Epithelial cell of prostate (primary cell): ENCODE data around the gene ADM2.
"Not testable (repeated sequence)": the region's sequence is repeated elsewhere in the genome, so short reads cannot be mapped to it uniquely, and the experiment has no call there.

ENCODE experiments used
- DNase-seq: peaks from one replicate; pipeline ENCODE4 v3.0.0-alpha.2; 2011; ENCODE audit warnings: low read depth, low spot score
- H3K27ac ChIP-seq: fragments of 450-650 bp; 2 replicates; pipeline ENCODE4 v1.5.1; 2017; ENCODE audit warnings: mild to moderate bottlenecking

Gene ADM2

DNA sequence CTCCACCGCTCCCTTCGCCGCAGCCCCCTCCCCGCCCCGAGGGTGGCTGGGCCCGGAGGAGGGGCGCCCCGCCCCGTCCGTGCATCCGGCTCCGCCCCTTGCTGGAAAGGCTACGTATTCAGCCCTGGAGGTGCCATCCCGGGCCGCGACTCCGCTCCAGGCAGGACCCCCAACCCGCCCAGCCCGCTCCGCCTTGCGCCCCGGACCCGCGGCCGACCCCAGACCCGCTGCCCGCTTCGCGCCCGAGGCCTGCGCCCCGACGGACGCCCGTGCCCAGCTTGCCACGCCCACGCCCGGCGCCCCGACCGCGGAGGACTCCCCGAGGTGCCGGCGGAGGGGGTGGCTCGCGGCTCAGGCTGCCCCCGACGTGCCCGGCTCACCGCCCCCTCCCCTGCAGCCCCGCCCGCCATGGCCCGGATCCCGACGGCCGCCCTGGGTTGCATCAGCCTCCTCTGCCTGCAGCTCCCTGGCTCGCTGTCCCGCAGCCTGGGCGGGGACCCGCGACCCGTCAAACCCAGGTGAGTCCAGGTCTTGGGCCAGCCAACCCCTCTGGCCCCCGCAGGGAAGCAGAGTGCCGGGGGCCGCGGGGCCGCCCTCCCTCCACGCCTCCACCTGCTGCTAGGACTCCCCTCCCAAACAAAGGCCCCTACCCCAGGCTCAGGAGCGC is at the start of gene ADM2:
Gene ADM2, plus strand, starts transcription at position 104 of the 667 bp plus-strand sequence. Its CDS starts 305 bp downstream, at position 409.
- DNase-seq: no peak
- peak within 1 kb of the TSS; percentile 59 for H3K27ac ChIP-seq

DNA sequence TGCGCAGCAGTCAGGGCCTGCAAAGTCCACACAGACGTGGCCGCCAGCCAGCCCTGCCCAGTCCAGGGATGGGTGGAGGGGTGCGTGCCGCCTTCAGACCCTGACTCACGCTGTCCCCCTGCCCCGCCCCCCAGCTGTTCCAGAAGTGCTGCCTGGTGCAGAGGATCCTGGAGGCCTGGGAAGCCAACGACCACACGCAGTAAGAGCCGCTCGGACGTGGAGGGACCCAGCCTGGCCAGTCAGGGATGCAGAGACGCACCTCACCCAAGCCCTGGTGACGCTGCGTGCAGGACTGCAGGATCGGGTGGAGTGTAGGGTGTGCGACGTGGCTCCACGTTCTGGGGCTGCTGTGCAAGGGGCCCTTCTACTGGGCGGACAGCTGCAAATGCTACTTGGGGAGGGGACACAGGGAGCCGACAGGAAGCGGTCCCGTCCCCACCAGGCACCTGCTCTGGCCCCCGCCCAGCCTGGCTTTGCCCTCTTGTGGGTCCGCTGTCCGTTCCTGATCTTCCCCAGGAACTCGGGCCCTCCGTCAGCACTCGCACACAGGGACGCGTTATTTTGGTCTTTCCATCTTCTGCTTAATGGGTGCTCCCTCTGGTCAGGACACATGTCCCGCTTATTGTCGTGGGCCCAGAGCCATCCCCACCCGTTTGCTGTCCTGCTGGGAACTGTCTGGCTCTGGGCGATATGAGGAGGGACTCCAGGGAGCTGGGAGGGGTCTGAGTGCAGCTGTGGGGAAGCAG is 49.0 kb upstream of the ADM2 start:
- DNase-seq: no peak
- H3K27ac ChIP-seq: no peak overlapping the region

DNA sequence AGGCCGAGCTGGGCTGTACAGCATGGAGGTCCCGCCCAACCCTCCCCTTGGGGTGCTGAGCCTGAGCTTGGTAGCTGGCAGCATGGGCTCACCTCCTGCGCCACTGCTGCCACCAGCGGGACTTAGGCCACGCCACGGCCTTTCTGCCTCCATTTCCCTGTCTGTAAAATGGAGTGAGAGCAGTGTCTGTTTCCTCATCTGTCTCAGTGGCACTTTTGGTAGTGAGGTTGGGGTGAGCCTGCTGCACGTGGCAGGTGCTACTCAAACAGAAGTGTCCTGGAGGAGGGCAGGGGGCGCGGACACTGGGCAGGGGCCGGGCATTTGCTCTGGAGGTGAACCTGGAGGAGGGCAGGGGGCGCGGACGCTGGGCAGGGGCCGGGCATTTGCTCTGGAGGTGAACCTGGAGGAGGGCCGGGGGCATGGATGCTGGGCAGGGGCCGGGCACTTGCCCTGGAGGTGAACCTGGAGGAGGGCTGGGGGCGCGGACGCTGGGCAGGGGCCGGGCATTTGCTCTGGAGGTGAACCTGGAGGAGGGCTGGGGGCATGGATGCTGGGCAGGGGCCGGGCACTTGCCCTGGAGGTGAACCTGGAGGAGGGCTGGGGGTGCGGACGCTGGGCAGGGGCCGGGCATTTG is 48.3 kb upstream of the ADM2 start:
- H3K27ac ChIP-seq, DNase-seq: not testable (repeated sequence)

GRCh38 chr22:50434849-50435248 is 46.5 kb upstream of the ADM2 start:
- H3K27ac ChIP-seq: peak overlapping the region; percentile 28
- DNase-seq: no peak

DNA sequence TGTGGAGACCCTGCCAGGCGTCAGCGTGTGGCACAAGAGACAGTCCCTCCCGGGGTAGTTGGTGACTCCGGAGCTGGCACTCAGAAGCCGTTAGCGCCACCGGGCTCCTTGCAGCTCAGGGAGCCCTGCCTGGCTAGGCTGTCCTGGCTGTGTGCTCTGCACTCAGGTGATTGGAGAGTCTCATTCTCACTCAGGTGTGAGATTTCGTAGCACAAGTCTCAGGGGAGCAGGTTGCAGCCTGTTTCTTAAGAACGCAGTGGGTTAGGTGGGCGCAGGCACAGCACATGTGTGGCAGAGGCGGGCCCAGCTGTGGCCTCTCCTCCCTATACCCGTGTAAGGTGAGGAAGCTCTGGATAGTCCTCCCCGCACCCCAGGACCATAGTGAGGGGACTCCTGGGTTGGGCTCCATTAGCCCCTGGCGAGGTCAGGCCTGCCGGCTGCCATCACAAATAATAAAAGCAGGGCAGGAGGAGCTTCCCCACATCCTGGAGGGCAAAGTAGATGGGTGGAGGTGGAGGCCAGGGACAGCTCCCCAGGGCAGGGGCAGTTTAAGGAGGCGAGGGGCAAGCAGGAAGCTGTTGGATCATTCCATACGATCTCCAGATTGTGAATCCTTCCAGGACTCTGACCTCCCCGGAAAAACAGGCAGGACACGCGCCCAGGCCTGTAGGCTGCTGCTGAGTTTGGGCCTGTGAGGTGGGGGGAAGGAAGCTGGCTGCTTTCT is 45.9 kb upstream of the ADM2 start:
- H3K27ac ChIP-seq: peak overlapping the region; percentile 28

DNA sequence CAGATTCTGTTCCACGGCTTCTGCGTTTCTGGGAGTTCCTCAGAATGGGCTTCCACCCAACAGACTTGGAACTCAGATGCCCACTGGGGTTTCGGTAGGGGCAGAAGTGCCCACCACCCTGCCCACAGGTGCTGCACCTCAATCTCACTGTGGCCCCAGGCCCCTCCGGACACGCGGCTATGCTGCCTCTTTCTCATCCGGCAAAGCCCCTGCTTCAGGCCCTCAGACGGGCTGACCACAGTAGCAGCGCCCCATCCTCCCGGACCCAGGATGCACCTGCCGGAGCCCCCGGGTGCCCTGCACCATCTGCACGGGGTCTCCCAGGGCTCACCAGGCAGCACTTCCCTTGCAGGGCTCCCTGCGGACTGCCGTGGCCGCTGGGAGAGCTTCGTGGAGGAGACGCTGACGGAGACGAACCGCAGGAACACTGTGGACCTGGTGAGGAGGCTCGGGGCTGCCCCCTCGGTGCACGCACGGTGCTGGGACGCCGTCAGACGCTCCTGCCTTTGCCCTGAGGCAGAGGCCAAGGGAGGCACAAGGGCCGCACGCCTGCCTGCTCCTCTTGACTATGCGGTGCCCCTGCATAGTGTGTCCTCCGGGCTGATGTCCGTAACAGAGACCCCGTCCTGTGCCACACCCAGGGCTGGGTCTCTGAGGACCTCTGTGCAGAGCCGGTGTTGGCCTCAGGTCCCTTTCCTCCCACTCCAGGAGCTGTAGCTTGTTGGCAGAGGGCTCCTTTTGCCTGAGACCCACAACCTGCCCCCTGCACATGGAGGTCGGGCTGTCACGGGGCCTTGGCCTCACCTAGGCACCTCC is 45.1 kb upstream of the ADM2 start:
- no peak for DNase-seq

More for the DNA sequence above, 45.9 kb upstream of the ADM2 start:
- no peak for DNase-seq

DNA sequence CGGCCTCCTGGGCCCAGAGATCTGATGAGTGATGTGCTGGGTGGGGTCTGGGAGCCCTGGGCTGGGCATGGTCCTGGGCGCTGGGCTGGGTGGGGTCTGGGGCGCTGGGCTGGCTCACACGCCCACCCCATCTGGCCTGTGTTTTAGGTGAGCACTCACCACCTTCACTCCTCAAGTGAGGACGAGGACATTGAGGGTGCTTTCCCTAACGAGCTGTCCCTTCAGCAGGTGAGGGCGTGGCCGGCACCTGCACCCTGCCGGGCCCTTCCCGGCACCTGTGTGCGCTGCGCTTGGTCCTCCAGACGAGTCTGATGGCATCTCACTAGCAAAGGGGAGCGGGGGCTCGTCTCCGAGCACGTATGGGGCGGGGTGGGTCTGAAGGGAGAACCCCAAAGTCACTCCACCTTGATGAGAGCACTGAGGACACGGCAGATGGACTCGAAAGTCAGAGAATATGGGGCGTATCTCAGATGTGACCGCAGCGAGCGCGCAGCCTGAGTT is 44.5 kb upstream of the ADM2 start:
- DNase-seq: no peak
- no peak overlapping the region for H3K27ac ChIP-seq

More for the DNA sequence above, 45.1 kb upstream of the ADM2 start:
- peak overlapping the region; percentile 28 for H3K27ac ChIP-seq

DNA sequence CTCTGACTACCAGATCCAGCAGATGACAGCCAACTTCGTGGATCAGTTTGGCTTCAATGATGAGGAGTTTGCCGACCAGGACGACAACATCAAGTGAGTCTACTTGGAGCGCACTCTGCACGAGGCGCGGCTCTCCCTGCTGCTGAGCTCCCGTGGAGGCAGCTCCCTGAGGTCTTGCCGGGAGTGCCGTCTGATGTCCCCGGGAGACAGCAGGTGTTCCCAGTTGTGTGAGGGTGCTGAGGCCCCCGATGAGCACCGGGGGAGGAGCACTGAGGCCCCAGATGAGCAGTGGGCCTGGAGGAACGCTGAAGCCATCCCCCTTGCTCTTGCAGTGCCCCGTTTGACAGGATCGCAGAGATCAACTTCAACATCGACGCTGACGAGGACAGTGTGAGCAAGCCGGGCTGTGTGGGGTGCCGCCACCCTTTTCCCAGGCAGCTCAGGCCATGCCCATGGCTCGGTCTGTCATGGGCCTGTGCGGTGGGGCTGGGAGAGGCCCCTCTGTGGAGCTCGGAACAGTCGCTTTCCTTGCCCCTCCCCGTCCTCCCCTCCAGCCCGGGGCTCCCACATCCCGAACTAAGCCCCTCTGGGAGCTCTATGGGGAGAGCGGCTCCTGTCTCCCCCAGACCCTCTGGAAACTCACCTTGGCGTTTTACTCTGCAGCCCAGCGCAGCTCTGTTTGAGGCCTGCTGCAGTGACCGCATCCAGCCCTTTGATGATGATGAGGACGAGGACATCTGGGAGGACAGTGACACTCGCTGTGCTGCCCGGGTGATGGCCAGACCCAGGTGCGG is 43.6 kb upstream of the ADM2 start:
- DNase-seq: no peak

DNA sequence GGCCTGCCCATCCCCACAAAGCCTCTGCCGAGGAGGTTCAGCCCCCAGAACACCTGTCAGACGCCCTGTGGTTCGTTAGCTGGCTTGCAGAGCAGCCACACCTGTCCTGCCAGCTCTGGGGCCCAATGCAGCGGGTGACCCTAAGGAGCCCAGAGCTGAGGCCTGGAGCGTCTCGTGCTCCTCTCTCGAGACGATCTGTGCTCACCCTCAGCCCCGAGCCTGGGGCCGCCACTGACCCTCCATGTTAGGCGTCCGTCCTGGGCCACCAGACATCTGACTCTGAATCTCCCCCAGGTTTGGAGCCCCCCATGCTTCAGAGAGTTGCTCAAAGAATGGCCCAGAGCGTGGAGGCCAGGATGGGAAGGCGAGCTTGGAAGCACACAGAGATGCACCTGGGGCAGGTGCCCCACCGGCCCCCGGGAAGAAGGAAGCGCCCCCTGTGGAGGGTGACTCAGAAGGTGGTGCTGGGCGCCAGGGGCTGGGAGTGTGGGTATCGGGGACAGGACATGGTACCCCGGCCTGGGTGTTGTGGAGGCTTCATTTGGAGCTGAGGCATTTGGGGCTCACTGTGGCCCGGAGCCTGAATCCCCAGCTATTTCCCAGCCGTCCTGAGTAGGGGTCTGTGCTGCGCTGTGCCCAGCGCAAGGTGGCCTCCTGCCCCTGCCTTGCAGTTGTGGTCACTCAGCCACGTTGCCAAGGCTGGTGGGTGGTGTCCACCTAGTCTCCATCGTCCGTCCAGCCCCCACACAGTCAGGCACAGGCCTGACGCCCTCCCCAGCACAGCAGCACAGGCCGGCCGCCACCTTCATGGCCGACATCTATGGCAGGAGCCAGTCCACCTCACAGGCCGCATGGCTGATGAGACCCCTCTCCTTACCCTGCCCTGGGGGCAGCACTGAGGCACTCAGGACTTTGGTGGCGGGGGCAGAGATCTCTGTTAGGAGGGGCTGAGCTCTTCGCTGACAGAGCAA is 42.8 kb upstream of the ADM2 start:
- DNase-seq: no peak
- no peak overlapping the region for H3K27ac ChIP-seq

More for the DNA sequence above, 43.6 kb upstream of the ADM2 start:
- no peak overlapping the region for H3K27ac ChIP-seq

DNA sequence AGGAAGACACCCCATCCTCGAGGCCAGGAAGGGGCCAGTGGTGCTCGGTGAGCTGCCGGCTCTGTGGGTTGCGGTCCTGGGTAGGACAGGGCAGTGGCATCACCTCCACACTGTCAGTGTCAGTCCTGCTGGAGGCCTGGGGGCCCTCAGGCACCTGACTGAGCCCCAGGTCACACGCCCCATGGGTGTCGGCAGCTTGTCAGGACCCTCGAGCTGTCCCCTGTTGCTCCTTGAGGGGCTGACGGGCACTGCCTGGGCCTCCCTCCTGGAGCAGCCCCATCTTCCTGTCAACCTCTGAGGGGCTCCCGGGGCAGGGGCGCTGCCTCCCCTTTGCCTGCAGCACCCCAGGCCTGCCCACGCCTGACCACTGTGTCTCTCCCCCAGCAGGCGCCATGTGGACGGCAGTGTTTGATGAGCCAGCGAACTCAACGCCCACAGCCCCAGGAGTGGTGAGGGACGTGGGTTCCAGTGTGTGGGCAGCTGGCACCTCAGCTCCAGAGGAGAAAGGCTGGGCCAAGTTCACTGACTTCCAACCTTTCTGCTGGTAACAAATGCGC is 42.0 kb upstream of the ADM2 start:
- H3K27ac ChIP-seq: no peak overlapping the region
- DNase-seq: no peak

- no peak for DNase-seq
- no peak overlapping the region for H3K27ac ChIP-seq
Observed at GRCh38 chr22:50439871-50440331, 41.4 kb upstream of the ADM2 start.

DNA sequence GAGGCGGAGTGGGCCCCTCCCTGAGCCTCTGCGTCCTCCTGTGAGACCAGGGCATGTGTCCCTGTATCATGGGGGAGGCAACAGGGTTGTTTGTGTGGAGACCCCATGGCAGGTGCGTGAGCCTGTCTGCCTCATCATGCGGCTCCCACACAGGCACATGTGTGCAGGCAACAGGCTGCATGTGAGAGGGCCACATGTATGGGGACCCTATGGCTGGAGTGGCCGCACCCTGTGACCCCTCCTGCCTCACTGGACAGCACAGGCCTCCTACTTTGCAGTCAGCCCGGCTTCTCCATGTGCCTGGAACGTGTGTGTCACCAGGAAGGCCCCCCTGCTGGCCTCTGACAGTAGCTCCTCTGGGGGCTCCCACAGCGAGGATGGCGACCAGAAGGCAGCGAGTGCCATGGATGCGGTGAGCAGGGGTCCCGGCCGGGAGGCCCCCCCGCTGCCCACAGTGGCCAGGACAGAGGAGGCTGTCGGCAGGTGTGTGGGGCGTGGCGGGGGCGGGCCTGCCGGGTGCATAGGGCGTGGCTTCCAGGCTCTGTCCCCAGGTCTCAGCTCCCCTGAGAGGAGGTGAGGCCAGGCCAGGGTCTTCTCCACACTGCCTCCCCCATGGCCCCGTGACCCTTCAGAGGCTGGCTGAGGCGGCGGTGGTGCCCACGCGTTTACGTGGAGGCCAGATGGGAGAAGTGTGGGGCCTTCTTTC is 40.6 kb upstream of the ADM2 start:
- H3K27ac ChIP-seq: no peak overlapping the region
- DNase-seq: no peak

GRCh38 chr22:50441428-50441993 is 39.8 kb upstream of the ADM2 start:
- no peak overlapping the region for H3K27ac ChIP-seq
- no peak for DNase-seq

DNA sequence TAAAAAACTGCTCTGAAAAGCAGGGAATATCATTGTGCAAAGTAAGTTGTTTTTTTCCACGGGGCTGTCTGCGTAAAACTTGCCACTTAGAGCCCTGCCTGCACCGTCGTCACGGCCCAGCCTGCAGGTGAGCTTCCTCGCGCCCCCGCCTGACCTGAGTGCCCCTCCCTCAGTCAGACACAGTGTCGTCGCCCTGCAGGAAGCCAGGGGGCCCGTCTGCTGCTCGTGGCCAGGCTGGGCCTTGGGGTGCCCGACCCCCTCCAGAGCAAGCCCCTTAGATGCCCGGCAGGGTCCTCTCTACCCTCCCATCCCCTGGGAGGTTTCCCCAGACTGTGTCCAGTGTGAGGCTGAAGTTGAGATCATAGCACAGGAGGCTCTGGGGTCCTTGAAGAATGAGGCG is 38.1 kb upstream of the ADM2 start:
- no peak overlapping the region for H3K27ac ChIP-seq
- no peak for DNase-seq

DNA sequence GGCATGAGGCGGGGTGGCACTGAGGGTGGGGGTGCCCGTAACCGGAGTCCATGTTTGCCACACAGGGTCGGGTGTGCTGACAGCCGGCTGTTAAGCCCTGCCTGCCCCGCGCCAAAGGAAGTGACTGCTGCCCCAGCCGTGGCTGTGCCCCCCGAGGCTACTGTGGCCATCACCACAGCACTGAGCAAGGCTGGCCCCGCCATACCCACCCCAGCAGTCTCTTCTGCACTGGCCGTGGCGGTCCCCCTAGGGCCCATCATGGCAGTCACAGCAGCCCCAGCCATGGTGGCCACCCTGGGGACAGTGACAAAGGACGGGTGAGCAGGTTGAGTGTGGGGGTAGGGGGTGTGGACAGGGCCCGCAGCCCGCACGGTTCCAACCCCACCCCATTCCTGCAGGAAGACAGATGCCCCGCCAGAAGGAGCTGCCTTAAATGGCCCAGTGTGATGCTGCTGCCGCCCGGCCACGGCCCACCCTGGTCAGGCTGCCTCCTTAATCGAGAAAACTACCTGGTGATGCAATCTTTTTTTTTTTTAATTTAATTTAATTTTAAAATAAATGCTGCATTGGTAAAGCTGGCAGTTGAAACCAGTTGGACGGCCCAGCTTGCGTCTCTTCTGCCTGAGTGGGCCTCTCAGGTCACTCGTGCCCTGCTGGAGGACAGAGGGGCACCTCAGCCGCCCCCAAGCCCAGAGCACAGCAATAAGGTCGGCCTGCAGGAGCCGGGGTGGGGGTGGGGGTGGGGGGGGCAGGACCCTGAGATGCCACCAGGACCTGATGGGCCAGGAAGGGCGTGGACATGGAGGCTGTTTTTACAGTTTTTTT is 37.3 kb upstream of the ADM2 start:
- H3K27ac ChIP-seq: no peak overlapping the region
- DNase-seq: no peak

DNA sequence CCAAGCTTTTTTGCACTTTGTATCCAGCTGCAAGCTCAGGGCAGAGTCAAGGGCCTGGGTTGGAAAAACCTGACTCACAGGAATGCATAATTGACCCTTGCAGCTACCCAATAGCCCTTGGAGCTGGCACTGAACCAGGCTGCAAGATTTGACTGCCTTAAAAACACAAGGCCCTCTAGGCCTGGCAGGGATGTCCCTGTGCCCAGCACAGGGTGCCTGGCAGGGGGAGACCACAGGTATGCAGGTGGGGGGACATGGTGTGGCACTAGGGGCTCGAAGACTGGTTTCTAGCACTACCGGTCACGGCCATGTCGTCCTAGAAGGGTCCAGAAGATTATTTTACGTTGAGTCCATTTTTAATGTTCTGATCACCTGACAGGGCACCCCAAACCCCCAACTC is 36.7 kb upstream of the ADM2 start:
- no peak overlapping the region for H3K27ac ChIP-seq
- no peak for DNase-seq
